GM19468 (cell line): Measurements from ENCODE around the gene MAP6.
"Not testable (repeated sequence)": the region's sequence is repeated elsewhere in the genome, so short reads cannot be mapped to it uniquely, and the experiment has no call there.

Source experiments
- ATAC-seq: cut with Tn5 transposase; IDR thresholded peaks from one replicate; pipeline ENCODE4 v1.9.1; 2021; ENCODE audit warnings: mild to moderate bottlenecking, moderate library complexity, moderate number of reproducible peaks; ENCODE audit not compliant: unreplicated experiment; ENCODE audit errors: extremely low read depth

The MAP6 gene

DNA sequence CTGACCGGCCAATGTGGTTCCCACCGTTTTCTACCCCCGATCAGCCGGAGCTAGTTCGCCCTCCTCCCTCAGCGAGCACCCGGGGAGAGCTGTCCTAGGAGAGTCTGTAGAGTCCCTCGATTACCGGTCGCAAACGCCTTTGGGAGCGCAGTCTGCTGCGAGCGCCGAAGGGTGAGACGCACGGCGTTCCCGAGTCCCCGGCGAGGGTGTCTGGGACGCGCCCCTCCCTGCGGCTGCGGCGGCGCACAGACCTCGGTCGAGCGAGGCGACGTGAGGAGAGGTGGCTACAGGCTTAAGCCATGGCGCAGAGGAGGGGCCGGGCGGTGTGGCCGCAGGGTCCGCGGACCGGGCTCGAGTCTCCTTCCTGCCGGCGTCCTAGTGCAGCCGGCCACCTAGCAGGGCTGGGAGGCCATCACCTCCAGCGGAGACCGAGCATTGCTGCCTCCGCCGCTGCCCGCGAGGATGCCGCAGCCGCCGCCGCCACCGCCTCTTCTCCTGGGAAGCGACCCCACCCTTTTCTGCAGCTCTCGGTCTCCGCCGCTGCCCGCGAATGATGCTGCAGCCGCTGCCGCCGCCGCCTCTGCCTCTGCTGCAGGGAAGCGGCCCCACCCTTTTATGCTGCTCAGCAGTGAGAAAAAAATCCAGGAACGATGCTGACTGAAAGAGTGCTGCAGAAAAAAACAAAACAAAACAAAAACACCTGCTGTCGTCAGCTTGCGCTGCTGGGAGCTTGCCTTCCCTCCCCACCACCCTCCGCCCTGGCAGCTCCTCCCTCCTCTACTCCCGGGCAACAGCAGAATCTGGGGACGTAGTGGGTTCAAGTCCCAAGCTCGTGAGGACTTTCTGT lies at the start of gene MAP6:
TSS of gene MAP6 (minus strand) at position 588 of the 847 bp plus-strand sequence. CDS start 669 bp downstream, outside the sequence.
- no peak for ATAC-seq

DNA sequence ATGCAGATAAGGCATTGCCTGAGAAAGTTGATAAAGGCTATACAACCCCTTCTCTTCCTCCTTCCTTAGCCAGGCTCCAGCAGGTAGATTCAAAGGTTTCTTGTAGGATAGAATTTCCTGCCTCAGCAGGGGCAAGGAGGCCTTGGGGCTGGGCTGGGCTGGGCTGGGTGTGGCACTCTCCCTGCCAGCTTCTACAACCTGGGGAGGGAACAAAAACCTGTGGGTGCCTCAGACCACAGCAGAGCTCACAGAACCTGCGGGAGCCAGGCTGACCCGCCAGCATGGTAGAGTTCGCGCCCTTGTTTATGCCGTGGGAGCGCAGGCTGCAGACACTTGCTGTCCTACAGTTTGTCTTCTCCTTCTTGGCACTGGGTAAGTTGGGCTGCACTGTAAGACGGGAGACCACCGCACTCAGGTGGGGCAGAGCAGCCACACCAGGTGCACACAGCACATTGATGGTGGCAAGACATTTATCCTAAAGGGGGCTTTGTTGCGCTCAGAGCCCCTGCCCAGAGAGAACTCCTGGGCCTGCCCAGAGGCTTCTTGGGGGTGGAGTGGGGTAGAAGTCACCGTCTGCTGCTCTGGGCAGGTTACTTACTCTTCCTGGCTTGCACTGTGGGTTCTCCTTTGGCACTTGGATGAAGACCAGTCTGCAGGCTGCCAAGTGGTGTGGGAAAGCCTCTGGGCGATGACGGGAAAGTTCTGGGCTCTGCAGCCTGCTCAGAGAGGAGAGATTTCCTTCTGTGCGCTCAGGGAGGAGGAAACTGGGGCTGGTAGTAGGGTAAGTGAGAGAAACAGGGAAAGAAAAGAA lies 49.0 kb upstream of the MAP6 start, which contains the start of gene MOGAT2:
TSS of gene MOGAT2 (plus strand) at position 231 of the 811 bp plus-strand sequence. CDS start at position 282, 51 bp downstream.
- ATAC-seq: no peak

DNA sequence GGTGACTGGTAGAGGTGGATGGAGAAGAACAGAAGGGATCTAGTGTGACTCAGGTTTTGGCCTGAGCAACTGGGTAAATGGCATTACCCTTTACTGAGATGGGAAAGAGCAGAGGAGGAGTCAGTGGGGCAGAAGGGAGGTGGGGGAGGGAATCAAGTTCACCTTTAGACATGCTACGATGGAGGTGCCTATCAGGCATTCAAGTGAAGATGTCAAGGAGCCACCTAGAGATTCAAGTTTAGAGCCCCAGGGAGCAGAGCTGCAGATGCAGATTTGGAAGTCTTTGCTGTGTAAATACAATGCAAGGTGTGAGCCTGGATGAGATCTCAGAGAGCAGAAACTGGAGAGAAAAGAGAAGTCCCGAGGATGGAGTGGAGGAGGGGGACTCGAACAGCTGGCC lies 47.8 kb upstream of the MAP6 start:
- ATAC-seq: no peak

DNA sequence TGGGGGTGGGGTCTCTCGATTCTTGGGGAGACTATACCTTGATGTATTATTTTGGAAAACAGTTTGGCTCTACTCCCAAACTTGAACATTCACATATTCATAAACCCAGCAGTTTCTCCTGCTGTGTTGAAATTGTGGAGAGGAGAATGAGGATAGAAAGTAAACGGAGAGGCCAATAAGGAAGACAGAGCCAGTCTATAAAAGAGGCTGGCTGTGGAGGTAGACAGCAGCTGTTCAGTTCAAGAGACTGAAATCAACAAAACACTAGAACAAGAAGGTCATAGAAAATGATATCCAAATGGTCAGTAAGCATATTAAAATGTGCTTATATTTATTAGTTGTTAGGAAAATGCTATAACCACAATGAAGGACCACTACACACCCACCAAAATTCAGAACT lies 46.9 kb upstream of the MAP6 start:
- ATAC-seq: no peak

DNA sequence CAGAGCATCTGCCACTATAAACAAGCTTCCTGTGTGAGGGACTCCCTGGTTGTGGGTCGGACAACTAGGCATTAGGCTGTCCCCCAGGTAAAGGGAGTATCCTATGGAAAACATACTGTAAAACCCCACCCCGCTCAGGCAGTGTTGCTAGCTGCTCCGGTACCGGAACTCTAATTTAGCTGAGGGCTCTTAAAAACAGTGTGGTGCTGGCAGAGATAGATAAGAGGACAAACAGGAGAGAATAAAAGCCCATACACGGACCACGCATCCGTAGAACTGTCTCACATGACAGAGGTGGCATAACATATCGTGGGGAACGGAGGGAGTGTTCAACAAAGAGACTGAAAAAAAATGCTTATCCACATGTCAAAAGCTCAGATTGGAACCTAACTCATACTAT lies 45.4 kb upstream of the MAP6 start:
- ATAC-seq: no peak

DNA sequence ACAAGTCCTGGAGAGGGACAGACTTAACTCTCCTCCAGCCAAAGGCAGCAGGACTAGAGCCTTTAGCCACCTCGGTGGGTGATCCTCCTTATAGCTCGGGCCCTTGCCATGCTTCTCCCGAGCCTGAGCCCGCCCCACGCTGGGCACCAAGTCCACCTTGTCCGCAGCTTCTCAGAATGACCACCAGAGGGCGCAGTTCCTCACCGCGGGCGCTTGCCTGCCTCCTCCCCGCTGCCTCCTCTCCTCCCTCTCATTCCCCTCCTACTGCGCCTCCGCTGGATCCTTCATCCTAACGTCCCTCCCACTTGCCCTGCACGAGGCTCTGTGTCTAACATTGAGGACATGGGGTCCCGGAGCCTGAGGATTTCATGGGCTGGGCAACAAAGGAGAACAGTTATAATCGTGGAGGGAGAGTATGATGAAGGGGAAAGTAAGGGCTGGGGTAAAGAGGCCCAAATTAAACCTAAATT lies 37.5 kb upstream of the MAP6 start:
- ATAC-seq: no peak

DNA sequence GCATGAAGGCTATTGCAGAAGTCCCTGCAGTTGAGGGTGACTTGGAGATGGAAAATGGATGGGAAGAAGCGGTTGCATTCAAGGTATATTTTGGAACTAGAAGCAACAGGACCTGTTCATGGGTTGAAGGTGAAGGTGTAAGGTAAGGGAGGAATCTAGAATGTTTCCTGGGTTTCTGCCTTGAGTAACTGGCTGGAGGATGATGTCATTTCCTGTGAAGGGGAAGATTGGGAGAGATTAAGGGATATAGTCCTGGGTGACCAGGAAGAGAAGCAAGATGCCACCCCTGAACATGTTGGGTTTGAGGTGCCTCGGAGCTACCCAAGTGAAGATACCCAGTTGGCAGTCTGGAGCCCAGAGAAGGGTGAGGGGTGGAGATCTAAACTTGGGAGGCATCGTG lies 36.7 kb upstream of the MAP6 start:
- no peak for ATAC-seq

DNA sequence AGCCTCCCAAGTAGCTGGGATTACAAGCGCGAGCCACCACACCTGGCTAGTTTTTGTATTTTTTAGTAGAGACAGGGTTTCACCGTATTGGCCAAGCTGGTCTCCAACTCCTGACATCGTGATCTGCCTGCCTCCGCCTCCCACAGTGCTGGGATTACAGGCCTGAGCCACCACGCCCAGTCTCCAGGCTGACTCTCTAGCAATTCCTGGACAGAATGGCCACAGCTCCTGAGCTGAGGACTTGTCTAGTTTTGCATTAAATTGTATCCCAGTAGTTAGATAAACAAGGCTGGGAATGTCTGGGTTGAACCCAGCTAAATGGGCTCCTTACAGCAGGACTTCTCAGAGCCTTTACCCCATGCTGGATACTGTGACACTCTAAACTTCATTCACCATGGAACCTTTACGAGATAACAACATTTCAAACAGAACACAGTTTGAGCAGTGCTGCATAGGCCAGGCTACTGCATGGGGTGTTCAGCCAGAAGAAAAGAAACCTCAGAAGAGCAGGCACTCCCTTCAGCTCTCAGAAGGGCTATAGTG lies 34.9 kb upstream of the MAP6 start:
- ATAC-seq: no peak

DNA sequence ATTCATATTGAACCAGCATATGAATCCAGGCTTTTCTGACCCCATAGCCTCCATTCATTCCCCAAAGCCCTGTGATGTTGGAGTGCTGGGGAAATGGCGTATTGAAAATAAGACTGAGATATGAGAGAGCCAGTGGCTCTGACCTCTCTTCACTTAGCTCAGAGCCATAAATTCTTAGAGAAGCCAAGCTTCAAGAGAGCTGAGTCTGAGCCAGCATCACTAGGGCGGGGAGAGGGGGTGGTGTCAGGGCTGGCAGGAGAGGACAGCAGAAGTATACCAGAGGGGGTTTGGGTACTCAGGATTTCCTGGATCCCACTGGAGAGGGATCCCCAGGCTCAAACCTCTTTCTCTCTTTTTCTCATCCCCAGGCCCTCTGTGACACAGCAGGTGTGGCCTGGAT lies 32.1 kb upstream of the MAP6 start:
- ATAC-seq: no peak

DNA sequence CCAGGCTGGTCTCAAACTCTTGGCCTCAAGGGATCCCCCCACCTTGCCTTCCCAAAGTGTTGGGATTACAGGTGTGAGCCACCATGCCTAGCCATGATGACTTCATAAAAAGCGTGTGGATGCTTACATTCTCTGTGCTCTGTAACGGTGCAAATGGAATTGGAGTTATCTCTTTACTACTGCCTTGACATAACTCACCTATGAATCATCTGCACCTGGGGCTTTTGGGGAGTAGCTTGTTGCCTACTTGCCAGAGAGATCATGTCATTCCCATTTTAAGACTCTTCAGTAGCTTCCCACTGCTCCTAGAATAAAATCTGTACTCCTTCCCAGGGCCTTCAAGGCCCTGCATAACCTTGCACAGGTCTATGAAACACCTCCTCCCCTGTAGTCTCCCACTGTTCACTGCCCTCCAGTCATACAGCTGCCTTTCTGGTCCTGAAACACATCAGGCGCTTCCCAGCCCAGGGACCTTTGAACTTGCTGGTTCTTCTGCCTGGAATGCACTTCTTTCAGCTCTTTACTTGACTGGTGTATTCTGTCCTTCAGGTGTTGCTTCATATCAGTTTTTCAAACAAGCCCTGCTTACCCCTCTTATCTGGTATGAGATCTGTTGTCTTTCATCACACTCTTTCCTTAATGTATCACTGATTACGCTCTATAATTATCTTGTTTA lies 29.2 kb upstream of the MAP6 start:
- no peak for ATAC-seq

DNA sequence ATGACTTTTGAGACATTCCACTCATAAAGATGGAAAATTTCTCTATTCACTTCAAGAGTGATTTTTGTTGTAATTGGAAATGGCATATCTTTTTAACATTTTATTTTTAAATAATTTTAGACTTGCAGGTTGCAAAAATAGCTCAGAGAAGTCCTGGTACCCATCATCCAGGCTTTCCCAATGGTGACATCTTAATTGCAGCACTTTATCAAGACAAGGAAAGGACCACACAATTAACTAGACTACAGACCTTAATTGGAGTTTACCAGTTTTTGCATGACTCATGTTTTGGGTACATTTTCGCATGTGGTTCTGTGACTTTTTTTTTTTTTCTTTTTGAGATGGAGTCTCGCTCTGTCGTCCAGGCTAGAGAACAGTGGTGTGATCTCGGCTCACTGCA lies 23.0 kb upstream of the MAP6 start:
- no peak for ATAC-seq

DNA sequence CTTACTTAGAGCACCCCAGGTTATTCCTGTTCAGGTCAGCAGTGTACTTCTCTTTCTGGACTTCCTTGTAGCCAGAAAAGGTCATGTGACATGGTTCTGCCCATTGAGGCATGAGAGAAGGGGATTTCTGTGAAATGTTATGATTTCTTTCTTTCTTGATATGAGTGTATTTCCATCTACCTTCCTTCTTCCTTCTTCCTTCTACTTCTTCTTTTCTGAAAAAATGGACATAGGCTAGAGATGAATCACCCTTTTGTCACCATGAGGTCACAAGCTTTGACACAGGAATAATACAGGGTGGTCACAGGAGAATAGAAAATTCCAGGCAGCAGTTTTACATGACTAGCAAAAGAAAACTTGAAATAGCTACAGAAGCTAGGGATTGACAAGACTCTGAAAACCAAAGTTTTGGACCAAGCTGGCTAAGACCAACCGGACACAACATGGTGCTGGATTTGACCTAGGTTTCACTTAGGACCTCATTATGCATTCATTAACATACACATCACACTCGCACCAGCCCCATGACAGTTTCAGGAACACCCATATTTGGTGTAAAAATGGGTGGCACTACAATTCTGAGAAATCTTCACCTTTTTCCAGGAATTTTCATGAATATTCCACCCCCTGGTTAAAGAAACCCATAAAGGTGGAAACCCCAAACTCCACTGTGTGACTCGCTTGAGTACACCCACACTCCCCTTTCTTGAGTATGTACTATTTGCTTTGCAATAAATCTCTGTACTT lies 21.2 kb upstream of the MAP6 start:
- peak; percentile 37 for ATAC-seq

DNA sequence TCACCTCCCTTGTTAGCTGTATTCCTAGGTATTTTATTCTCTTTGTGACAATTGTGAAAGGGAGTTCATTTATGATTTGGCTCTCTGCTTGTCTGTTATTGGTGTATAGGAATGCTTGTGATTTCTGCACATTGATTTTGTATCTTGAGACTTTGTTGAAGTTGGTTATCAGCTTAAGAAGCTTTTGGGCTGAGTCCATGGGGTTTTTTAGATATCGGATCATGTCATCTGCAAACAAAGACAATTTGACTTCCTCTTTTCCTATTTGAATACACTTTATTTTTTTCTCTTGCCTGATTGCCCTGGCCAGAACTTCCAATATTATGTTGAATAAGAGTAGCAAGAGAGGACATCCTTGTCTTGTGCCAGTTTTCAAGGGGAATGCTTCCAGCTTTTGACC lies 15.0 kb upstream of the MAP6 start:
- not testable (repeated sequence) for ATAC-seq

DNA sequence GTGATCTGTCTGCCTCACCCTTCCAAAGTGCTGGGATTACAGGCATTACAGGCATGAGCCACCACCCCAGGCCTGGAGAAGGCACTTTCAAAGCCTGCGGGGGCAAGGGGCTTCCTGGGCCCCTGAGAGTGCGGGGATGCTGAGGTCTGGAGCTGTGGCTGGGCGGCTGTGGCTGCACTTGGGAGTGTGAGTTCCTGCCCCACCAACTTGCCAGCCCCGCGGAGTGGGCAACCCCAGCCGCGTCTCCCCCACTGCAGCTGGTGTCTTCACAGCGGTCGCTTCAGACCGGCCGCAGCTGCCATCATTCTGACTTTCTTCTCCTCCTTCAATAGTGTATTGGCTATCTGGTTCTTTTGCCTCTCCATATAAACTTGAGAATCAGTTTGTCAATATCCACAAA lies 10.7 kb upstream of the MAP6 start:
- ATAC-seq: no peak

DNA sequence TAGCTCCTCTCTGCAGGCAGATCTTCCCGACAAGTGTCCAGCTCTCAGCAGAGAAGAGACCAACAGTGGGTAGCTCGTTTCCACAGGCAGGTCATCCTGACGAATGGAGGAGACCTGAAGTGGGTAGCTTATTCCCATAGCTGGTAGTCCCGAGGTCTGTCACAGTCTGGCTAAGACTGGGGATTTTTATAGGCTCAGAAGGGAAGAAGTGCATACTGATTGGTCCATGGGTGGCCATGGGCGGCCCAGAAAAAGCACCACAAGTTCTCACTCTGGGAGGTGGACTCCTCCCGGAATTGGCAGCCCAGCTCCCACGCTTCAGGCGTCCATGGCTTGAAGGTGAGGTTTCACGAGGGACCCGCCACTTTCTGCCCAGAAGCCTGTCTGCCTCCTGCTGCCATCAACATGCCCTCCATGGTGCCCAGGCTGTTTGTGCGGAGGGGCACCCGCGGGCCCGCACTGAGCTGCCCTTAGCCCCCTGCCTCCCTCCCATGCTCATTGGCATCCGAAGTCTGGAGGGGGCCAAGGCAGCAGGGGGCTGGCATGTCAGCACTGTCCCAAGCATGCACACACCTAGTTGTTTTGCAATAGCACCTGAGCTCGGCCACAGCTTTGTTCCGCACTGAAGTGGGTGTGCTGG lies 9.9 kb upstream of the MAP6 start:
- no peak for ATAC-seq

DNA sequence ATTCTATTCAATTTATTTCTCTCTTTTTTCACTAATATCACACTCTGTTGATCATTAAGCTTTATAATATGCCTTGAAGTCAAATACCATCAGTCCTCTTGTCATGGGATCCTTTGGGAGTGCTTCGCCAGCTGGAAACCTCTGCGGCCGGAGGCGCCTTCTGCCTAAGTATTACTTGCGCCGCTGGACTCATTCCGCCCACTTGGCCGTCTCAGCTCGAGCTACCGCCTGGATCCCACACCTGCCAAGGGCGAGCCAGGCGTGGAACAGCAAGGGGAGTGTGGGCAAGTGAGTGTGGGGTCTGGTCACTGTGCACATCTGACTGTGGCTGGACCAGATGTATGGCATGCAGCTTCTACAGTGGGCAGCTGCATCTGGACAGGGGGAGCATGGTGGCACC lies 9.1 kb upstream of the MAP6 start:
- no peak for ATAC-seq

DNA sequence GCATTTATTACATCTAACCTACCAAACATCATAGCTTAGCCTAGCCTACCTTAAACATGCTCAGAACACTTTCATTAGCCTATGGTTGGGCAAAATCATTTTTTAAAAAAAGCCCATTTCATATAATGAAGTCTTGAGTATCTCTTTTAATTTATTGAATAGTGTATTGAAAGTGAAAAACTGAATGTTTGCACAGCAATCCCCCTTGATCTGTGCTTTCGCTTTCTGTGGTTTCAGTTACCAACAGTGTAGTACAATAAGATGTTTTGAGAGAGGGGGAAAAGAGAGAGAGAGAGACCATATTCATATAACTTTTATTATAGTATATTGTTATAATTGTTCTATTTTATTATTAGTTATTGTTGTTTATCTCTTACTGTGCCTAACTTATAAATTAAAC lies 8.4 kb upstream of the MAP6 start:
- no peak for ATAC-seq

DNA sequence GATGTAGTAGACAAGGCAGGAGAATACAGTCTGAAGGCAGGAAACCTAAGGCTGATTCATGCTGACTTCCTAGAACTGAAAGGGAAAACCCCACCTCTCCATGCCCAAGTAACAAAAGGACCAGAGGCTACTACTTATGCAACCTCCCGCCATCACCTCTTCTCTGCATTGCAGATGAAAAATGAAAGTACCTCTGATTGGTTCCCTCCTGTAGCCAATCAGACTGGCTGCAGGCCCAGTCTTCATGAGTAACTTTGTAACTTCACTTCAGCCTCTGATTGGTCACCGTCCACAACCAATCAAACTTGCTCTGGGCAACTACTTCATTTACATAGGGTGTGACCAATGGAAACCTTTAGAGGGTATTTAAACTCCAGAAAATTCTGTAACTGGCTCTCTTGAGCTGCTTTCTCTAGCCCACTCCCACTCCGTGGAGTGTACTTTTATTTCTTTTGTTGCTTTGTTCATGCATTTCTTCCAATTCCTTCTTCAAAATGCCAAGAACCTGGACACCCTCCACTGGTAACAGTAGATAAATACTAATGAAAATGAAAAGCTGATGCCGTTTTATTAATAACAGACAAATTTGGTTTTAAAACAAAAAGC lies 5.2 kb upstream of the MAP6 start:
- ATAC-seq: no peak
